Gastroesophageal sphincter (tissue), 3 donors: Measurements from ENCODE around the gene PRKAR1B.

ENCODE experiments used
- CTCF ChIP-seq, 4 experiments: fragments of 200-600 bp in 2 of 4; fragments of 450-650 bp in 2 of 4; sonication (generic) in 1 of 4; IDR thresholded peaks; one replicate each; pipeline ENCODE4 v1.5.1; 2017 to 2019; ENCODE audit warnings: antibody characterized with exemption in 4 of 4, mild to moderate bottlenecking in 2 of 4, moderate library complexity in 2 of 4
- EP300 ChIP-seq: sonication (generic); formaldehyde crosslinking; IDR thresholded peaks from one replicate; pipeline ENCODE4 v1.6.1; 2017; ENCODE audit warnings: antibody characterized with exemption, mild to moderate bottlenecking
- POLR2A ChIP-seq, 2 donors: fragments of 450-650 bp; IDR thresholded peaks; one replicate each; pipeline ENCODE4 v1.6.1; 2017; ENCODE audit warnings: antibody characterized with exemption in 2 of 2, mild to moderate bottlenecking in 2 of 2, moderate library complexity in 1 of 2
- POLR2AphosphoS5 ChIP-seq: sonication (generic); formaldehyde crosslinking; IDR thresholded peaks from one replicate; pipeline ENCODE4 v1.6.1; 2017; ENCODE audit warnings: antibody characterized with exemption

- TF ChIP-seq POLR2AphosphoS5 (no peak), CTCF (IDR thresholded peaks at IDR 0.05) (no peak), POLR2A (IDR thresholded peaks at IDR 0.05) (no peak), EP300 (no peak)
Observed at GRCh38 chr7:682810-683209, 44.3 kb downstream of the PRKAR1B start.
